ENCODE data around the gene OXSM.

OXSM gene

DNA sequence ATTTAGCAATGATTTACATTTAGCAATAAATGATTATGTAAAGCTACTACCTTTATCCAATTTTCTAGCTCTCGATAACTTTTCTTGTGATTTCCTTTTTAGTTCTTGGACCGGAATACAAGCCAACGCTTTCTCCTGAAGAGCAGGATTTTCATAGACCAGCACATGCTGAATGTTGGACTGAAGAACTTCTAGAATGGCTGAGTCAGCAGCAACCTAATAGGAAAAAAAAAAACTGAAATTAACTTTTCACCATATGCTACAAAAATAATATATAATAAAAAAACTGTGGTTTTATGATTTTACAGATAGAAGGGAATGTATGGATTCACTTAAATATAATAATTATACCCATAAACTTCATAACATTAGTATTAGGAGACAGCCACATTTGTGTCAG lies 38.8 kb upstream of the OXSM start:
- TF ChIP-seq, protein P1, sequence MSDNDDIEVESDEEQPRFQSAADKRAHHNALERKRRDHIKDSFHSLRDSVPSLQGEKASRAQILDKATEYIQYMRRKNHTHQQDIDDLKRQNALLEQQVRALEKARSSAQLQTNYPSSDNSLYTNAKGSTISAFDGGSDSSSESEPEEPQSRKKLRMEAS (IDR thresholded peaks at IDR 0.05), result no peak
- TF ChIP-seq, protein P2, sequence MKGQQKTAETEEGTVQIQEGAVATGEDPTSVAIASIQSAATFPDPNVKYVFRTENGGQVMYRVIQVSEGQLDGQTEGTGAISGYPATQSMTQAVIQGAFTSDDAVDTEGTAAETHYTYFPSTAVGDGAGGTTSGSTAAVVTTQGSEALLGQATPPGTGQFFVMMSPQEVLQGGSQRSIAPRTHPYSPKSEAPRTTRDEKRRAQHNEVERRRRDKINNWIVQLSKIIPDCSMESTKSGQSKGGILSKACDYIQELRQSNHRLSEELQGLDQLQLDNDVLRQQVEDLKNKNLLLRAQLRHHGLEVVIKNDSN (IDR thresholded peaks at IDR 0.05), result no peak
- TF ChIP-seq FOXM1 (IDR thresholded peaks at IDR 0.05; ENCODE audit: borderline replicate concordance, low read depth) (no peak), RAD21 (IDR thresholded peaks at IDR 0.05; ENCODE audit: low read depth) (no peak), TEAD4 (IDR thresholded peaks at IDR 0.05) (no peak), CREB1 (IDR thresholded peaks at IDR 0.05; ENCODE audit: low read depth) (no peak)

DNA sequence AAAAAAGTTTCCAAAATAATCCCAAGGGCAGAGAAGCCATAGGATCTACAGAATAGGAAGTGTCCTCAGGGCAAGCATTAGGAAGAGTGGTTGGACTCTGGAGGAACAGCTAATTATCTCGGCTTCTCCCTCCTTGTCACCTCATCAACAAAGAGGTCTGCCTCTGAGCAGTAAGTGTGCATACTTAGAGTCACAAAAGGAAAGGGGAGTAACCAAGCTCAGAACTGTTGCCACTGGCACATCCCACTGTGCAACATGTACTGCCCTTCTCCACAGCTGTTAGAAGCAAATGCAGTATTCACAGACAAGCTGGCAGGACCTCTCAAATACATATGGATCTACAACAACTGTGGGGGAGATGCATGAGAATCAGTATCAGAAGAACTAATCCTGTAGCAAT lies 38.2 kb upstream of the OXSM start:
- TF ChIP-seq, protein P1 (IDR thresholded peaks at IDR 0.05), result no peak
- TF ChIP-seq EP300 (IDR thresholded peaks at IDR 0.05; ENCODE audit: borderline replicate concordance), result no peak

DNA sequence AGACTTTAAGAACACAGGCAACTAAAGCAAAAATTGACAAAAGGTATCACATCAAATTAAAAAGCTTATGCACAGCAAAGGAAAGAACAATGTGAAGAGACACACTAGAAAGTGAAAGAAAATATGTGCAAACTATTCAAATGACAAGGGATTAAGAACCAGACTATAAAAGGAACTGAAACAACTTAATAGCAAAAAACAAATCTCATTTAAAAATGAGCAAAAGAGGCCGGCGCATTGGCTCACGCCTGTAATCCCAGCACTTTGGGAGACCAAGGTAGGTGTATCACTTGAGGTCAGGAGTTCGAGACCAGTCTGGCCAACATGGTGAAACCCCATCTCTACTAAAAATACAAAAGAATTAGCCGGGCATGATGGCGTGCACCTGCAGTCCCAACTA lies 21.0 kb upstream of the OXSM start:
- TF ChIP-seq, protein P2 (IDR thresholded peaks at IDR 0.05), result no peak
- TF ChIP-seq ZBTB7A (IDR thresholded peaks at IDR 0.05; ENCODE audit: low read depth) (no peak), TEAD4 (IDR thresholded peaks at IDR 0.05) (no peak), EP300 (IDR thresholded peaks at IDR 0.05; ENCODE audit: borderline replicate concordance) (no peak), TCF12 (IDR thresholded peaks at IDR 0.05; ENCODE audit: low read depth) (no peak), FOXM1 (IDR thresholded peaks at IDR 0.05; ENCODE audit: borderline replicate concordance, low read depth) (no peak)
- TF ChIP-seq, protein P1 (IDR thresholded peaks at IDR 0.05), result no peak

DNA sequence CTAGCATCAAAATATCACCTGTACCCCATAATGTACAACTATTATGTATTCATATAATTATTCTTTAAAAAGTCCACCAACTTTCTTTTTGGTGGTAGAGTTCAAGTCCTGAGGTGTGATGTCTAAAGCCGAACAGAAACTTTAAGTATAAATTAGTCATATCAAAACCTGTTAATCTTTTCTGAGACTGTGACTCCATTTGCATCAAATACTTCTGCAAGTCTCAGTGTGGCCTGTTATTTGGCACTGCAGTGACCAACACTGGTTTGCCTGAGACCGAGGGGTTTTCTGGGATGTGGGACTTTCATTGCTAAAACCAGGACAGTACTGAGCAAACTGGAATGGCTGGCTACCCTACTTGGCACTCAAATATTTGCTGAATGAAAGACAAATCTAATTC lies 14.0 kb upstream of the OXSM start:
- TF ChIP-seq TAF1 (IDR thresholded peaks at IDR 0.05; ENCODE audit: low read depth), result no peak
- no peak for TF ChIP-seq RAD21 (IDR thresholded peaks at IDR 0.05; ENCODE audit: low read depth)
- TF ChIP-seq TCF12 (IDR thresholded peaks at IDR 0.05; ENCODE audit: low read depth), result no peak
- TF ChIP-seq, protein P2 (IDR thresholded peaks at IDR 0.05), result no peak
- no peak for TF ChIP-seq NFIC (IDR thresholded peaks at IDR 0.05)

DNA sequence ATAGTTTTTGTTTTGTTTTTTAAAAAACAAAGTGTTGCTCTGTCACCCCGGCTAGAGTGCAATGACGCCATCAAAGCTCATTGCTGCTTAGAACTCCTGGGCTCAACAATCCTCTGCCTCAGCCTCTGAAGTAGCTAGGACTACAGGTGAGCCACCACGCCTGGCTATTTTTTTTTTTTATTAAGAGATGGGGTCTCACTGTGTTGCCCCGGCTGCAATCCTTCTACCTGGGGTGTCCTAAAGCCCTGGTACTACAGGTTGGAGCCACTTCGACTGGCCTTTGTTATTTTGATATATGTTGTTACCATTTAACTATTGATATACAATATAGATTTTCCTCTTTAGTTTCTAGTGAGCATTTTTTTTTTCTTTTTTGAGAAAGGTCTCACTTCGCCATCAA lies 9.3 kb upstream of the OXSM start:
- no peak for TF ChIP-seq FOXM1 (IDR thresholded peaks at IDR 0.05; ENCODE audit: borderline replicate concordance, low read depth)
- TF ChIP-seq TAF1 (IDR thresholded peaks at IDR 0.05; ENCODE audit: low read depth), result no peak
- no peak for TF ChIP-seq EGR1 (IDR thresholded peaks at IDR 0.05)
- TF ChIP-seq, protein P3, sequence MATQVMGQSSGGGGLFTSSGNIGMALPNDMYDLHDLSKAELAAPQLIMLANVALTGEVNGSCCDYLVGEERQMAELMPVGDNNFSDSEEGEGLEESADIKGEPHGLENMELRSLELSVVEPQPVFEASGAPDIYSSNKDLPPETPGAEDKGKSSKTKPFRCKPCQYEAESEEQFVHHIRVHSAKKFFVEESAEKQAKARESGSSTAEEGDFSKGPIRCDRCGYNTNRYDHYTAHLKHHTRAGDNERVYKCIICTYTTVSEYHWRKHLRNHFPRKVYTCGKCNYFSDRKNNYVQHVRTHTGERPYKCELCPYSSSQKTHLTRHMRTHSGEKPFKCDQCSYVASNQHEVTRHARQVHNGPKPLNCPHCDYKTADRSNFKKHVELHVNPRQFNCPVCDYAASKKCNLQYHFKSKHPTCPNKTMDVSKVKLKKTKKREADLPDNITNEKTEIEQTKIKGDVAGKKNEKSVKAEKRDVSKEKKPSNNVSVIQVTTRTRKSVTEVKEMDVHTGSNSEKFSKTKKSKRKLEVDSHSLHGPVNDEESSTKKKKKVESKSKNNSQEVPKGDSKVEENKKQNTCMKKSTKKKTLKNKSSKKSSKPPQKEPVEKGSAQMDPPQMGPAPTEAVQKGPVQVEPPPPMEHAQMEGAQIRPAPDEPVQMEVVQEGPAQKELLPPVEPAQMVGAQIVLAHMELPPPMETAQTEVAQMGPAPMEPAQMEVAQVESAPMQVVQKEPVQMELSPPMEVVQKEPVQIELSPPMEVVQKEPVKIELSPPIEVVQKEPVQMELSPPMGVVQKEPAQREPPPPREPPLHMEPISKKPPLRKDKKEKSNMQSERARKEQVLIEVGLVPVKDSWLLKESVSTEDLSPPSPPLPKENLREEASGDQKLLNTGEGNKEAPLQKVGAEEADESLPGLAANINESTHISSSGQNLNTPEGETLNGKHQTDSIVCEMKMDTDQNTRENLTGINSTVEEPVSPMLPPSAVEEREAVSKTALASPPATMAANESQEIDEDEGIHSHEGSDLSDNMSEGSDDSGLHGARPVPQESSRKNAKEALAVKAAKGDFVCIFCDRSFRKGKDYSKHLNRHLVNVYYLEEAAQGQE (IDR thresholded peaks at IDR 0.05; ENCODE audit: low read depth), result no peak
- TF ChIP-seq CEBPB (IDR thresholded peaks at IDR 0.05), result no peak
- TF ChIP-seq, protein P1 (IDR thresholded peaks at IDR 0.05), result no peak
- no peak for TF ChIP-seq TEAD4 (IDR thresholded peaks at IDR 0.05)

DNA sequence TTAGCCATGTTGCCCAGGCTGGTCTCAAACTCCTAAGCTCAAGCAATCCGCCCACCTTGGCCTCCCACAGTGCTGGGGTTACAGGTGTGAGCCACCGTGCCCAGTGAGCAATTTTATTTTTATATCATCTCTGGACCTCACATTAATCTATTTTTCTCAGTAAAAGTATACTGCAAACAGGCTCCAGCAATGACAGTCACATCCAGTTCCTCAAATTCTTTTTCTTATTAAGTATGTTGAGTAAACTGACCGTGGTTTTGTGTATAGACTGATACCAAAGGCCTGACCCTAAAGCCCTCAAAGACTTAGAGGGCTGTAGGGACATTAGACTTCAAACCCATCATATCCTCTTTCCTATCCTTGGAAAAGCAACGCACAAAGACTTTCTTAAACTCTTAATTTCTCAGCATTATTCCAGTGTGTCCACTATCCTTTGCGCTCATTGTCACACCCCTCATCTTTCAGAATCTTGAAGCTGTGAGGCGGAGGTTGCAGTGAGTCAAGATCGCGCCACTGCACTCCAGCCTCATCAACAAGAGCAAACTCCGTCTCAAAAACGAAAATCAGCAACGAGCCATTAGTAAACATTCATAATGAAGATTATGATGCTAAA lies 8.6 kb upstream of the OXSM start:
- TF ChIP-seq CEBPB (IDR thresholded peaks at IDR 0.05) (no peak), FOXM1 (IDR thresholded peaks at IDR 0.05; ENCODE audit: borderline replicate concordance, low read depth) (no peak), EP300 (IDR thresholded peaks at IDR 0.05; ENCODE audit: borderline replicate concordance) (no peak), TCF12 (IDR thresholded peaks at IDR 0.05; ENCODE audit: low read depth) (no peak), ZBTB7A (IDR thresholded peaks at IDR 0.05; ENCODE audit: low read depth) (no peak), EGR1 (IDR thresholded peaks at IDR 0.05) (no peak), TAF1 (IDR thresholded peaks at IDR 0.05; ENCODE audit: low read depth) (no peak), TEAD4 (IDR thresholded peaks at IDR 0.05) (no peak), RAD21 (IDR thresholded peaks at IDR 0.05; ENCODE audit: low read depth) (no peak), NFIC (IDR thresholded peaks at IDR 0.05) (no peak), CREB1 (IDR thresholded peaks at IDR 0.05; ENCODE audit: low read depth) (no peak), YY1 (IDR thresholded peaks at IDR 0.05; ENCODE audit: low read depth) (no peak)
- TF ChIP-seq, protein P2 (IDR thresholded peaks at IDR 0.05), result no peak
- TF ChIP-seq, protein P1 (IDR thresholded peaks at IDR 0.05), result no peak
- TF ChIP-seq, protein P3 (IDR thresholded peaks at IDR 0.05; ENCODE audit: low read depth), result no peak

Data from Ishikawa (cell line).